Fibroblast of skin of abdomen (primary cell): ENCODE data around the gene SUGP1.

ENCODE experiments used
- DNase-seq: peaks from one replicate; pipeline ENCODE4 v3.0.0-alpha.2; 2013

Gene SUGP1

DNA sequence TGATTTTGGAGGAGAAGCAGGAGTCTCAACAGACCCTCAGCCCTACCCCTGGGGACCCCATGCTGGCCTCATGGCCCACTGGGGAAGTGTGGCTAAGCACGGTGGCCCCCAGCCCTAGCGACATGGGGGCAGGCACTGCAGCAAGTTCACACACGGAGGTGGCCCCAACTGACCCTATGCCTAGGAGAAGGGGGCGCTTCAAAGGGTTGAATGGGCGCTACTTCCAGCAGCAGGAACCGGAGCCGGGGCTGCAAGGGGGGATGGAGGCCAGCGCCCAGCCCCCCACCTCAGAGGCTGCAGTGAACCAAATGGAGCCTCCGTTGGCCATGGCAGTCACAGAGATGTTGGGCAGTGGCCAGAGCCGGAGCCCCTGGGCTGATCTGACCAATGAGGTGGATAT lies 93.6 kb downstream of the SUGP1 start:
- DNase-seq, result no peak

DNA sequence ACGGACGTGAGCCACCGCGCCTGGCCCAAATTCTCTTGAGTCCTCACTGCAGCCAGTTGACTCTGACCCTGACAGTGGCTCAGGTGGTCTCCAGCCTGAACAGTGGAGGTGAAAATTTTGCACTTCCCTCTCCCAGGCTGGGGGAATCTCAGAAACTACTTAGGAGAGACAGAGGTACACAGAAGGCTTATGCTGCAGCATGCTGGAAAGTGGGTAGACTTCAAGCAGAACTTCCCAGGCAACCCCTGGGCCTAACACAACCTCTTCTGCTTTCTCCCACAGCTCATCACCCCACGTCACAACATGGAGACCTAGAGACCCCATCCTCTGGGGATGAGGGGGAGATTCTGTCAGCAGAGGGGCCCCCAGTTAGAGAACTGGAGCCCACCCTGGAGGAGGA lies 94.1 kb downstream of the SUGP1 start:
- no peak for DNase-seq
